Stimulated activated CD8-positive, alpha-beta memory T cell treated with anti-CD3 and anti-CD28 coated beads, Interleukin-12 subunit alpha, Interleukin-12 subunit beta, amount 100 ng/mL, for 4 hours (primary cell): ENCODE measurements around the gene EPB41L1.

Source experiments
- DNase-seq: peaks from one replicate; pipeline ENCODE4 v3.0.0-alpha.2; 2020; ENCODE audit warnings: low read depth

EPB41L1 gene

DNA sequence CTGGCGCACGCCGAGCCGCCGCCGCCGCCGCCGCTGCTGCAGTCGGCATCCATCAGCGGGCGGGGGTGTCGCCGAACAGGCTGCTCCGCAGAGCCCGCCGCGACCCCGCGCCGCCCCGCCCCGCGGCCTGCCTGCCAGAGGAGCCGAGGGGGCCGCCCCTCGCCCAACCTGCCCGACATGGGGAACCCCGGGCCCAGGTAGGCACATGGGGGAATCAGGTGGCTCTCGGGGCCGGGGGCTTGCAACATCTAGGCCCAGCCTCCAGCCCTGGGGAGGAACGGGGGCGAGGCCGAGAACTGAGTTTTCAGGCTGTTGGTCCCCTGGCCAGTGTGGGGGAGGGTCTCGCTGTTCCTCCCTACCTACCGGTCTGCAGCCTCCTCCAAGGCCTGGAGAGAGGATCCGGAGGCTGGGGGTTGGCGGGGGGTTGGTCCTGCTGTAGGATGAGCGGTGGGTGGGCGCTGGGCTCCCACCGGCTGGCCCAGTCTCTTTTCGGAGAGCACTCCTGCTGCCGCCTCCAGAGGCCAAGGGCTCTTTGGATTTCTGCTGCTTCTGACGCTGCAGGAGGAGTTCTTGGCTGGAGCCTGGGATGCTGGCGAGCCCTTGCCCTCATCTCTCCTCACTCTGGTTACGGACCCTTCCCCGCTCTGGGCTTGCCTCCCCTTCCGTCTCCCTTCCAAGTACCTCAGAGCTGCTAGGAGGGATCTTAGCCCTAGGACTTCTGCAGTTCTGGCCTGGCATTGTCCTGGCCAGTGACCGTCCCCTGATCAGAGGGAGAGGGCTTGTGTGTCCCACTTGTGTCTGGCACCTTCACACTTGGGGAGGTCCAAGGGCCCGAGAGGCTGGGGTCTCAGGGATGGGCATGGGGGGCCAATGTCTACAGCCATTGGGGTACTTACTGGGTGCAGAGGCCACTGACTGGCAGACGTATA is at the start of gene EPB41L1:
TSS of gene EPB41L1 (plus strand) at position 41 of the 929 bp plus-strand sequence. CDS start 19,038 bp downstream, outside the sequence.
- no peak for DNase-seq

DNA sequence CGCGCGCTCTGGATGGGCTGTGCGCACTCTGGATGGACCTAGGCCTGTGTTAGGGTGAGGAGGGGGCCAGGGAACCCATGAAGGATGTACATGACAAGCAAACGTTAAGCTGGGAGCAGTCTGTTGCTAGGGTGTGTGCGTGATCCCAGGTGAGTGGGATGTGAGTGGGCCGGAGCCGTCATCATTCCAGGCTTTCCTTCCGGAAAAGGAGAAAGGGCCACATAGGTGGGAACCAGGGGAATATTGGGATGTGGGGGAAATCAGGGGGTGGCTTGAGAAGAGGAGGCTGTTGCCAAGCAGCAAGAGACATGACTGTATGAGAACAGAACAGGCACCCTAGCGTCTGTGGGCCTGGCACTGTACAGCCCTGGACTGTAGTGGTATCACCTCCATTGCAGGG is 49.7 kb upstream of the EPB41L1 start:
- no peak for DNase-seq

DNA sequence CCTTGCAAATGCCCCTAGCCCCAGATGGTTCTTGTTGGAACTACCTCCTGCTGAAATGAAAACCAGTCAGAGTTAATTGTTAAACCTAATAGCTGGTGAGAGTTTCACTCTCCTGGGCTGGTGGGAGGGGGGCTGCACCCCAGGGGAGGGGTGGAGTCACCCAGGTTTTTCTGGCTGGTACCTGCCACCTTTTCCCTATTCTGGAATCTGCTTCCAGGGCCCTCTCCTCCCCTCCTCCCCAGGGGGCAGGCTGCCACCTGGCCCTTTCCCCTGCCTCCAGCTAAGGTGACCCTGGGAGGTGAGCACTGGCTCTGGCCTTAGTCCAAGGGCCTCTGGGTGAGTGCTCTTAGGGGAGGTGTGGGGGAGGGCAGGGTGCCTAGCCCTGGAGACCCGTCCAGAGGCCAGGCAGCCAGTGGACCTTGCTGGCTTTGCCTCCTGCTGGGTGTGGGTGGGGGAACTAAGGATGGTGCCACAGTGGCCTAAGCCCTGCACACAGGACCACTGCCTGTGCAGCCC is 48.8 kb upstream of the EPB41L1 start:
- no peak for DNase-seq

DNA sequence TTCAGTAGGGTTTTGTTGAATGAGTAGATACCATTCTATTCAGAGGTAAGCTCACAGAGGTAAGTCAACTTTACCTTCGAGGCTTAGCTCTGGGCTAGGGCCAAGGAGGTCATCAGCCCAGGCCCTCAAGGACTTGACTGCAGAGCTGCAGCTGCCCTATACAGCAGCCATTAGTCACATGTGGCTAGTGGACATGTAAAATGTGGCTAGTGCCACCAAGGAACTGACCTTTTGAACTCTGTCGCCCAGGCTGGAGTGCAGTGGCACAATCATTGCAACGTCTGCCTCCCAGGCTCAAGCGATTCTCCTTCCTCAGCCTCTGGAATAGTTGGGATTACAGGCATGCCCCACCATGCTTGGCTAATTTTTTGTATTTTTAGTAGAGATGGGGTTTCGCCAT is 47.9 kb upstream of the EPB41L1 start:
- DNase-seq = no peak

DNA sequence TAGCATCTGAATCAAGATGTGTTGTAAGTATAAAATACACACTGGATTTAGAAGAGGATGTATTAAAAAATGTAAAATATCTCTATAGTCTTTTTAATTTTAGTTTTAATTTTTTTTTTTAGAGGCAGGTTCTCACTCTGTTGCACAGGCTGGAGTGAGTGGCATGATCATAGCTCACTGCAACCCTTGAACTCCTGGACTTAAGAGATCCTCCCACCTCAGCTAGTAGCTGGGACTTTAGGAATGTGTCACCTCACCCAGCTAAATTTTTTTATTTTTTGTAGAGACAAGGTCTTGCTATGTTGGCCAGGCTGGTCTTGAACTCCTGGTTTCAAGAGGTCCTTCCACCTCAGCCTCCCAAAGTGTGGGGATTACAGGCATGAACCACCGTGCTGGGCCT is 46.7 kb upstream of the EPB41L1 start:
- no peak for DNase-seq

DNA sequence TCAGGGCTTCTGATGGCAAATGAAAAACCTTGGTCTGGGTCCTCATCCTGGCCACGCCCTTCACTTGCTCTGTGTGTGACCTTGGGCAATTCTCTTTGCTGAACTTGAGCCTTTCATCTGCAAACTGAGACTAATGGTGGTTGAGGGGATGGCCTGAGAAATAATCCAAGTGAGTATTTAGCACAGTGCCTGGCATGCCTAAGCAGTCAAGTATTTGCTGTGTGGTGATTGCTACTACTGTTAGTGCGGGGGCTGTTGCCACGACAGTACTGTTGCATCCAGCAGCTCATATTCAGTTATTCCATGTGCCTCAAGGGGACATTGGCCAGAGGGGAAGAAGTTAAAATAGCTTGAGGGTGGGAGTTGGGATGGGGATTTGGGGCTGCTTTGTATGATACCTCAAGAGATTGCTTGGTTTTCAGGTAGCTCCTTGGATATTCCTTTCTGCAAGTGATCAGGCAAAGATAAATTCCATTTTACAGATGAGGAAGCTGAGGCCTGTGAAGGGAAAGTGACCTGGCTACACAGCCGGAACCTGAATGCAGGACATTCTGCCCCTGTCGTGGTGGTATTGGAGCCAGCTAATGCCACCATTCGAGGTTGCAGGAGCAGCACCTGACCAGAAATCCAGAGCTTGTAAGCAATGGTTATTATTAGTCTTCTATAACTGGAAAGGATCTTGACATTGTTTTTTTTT is 45.1 kb upstream of the EPB41L1 start:
- DNase-seq = no peak

DNA sequence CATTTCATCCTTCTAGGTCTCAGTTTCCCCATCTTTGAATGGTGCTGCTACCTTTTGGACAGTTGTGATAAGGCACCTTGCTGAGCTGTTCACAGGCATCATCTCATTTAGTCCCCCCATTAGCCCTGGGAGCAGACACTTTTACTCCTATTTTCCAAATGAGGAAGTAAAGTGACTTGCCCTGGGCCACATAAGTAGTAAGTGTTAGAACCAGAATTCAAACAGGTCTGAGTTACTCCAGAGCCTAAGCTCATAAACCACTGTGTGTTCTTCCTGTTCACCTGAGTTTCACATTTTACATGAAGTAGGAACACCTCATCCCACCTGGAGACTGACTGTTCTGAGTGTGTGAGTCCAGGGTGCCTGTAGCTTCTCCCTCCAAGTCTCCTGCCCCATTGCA is 43.5 kb upstream of the EPB41L1 start:
- no peak for DNase-seq

DNA sequence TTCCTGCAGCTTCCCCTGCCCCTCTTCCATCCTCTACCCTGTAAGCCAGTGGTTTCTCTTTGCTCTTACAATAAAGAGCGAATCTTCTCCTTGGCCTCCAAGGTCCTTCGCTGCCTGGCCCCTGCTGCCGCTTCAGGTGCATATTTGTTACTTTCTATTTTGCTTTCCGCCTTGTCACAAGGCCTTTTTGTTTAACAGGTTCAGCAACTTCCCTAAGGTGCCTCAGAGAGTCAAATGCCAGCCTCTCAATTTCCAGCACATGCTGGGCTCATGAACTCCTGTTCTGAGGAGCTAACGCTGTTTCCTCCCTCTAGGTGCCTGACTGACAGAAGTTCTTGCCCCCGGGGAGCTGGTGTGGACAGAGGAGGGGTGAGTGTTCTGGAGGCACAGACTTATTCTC is 42.4 kb upstream of the EPB41L1 start:
- DNase-seq = no peak

DNA sequence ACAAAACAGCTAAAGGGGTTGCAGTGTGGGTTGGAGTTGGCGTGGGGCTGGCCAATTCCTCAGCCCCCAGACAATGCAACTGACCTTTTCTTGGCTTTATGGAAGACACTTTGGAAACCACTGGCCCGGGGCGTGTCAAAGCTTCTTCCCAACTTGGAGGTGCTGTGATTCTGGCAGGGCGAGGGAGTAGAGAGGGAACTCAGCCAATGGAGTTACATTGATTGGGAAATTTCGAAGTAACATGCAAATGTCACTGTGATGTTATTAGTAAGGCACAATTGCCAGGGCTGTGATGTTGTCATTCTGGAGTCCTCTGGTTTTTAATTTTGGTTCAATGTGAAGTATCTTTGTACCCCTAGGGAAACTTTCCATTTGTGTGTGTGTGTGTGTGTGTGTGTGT is 41.5 kb upstream of the EPB41L1 start:
- DNase-seq = no peak

DNA sequence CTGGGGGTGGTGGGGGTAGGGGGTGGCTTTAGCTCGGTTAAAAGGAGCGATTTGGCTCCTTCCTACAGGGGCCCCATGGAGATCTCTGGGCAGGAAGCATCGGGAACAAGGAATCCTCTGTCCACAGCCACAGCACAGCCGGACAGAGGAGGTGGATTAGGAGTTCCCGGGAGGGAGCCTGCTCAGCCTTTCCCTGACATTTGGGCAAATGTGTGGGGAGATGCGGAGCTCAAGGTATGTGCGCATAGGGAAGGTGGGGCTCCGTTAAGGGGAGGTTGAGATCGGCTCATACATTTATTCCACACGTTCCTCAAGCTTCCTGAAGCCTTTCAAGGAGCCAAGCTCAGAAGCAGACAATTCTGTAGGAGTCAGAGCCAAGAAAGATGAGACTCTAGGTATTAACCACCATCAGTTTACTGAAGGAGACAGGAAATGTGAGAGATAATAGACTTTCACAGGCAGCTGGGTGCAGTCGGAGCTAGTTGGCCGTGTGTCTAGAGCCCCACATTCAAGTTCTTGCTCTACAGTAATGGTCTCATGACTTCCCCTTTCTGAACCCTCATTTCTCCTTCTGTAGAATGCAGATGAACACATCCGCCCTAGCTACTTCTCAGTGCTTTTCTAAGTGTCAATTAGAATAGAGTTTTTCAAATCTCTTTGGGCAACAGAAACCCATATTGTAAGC is 40.8 kb upstream of the EPB41L1 start:
- DNase-seq = no peak

DNA sequence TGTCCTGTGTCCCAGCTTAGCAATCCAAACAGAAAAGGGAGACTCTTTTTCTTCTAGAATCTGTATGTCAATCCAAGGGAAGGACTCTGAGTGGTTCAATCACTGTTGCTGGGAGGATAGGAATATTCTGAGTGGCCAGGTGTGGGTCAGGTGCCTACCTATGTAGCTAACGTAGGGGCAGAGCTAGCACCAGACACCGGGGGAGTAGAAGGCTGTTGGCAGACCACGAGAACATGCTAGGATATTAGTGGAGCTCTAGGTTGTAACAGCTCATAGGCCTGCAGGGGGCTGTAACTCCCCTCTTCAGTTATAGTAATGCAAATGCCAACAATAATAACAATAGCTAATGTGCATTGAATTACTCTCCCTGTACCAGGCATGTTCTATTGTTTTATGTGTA is 39.8 kb upstream of the EPB41L1 start:
- no peak for DNase-seq

DNA sequence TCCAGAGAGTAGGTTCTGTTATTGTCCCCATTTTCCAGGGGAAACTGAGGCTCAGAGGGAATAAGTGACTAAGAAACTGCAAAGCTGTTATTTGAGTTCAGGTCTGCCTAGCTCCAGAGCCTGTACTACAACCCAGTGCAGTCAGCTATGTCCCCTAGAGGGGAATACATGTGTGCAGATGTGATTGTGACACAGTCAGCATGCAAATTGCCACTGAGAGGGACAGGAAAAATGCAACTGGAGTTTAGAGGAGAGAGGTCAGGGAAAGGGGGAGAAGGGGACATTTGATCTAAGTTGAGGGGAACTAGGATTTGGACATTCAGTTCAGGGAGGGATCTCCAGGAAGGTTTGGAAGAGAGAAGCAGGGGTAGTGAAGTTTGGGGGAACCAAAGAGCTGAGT is 38.6 kb upstream of the EPB41L1 start:
- no peak for DNase-seq

DNA sequence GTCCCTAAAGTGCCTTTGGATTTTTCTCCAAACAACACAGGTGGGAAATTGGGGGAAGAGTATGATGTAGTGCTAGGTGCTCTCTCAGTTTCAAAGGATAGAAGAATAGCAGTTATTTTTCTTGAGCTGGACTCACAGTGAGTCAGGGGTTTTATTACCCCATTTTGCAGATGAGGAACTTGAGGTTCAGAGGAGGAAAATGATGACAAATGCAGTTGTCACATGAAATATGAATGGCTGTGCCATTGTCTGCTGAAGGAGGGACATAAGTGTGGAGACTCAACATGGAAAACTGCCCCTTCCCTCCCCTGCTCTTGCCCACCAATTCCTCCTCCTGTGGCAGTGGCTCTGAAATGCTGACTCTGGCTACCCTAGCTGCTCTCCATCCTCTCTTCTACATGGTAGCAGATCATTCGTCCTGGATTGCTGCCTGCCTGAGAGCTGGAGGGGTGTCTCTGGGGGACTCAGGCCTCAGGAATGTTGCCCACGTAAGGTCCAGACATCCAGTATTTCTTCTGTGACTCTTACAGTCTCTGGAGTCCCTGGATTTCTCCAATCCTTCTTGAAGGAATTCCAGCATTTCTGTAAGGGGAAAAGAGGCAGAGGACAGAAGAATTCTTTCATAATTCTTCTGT is 37.6 kb upstream of the EPB41L1 start:
- DNase-seq = no peak

DNA sequence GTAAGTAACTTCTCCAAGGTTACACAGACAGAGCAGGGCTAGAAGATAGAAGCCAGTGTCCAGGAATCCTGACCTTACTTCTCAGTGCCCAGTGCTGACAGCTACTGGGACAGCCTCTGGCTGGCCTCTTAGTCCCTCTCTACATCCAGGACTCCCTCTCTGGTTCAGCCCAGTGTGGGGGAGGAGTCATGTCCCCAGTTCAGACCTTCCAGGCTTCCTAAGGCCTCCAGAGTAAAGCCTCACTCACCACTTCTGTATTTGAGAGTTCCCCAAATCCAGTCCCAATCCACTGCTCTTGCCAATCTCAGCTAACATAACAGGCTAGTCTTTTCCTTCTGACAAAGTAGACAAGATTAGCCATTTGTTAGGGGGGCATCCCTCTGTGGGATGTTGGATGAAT is 36.9 kb upstream of the EPB41L1 start:
- DNase-seq = no peak

DNA sequence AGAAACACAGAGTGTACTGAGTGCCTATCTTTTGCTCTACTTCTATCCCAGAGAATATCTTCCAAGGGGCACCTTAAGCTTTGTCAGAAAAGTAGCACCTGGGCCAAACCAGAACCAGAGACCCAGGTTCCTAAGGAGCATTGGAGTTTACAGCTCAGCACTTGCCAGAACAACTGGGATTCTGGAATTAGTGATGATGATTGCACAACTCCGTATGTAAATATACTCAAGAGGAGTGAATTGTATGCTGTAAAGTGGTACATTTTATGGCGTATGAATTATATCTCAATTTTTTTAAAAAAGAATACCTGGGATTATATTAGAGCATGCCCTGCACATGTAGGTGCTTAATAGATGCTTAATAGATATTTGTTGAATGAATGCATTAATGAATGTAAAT is 36.2 kb upstream of the EPB41L1 start:
- no peak for DNase-seq

DNA sequence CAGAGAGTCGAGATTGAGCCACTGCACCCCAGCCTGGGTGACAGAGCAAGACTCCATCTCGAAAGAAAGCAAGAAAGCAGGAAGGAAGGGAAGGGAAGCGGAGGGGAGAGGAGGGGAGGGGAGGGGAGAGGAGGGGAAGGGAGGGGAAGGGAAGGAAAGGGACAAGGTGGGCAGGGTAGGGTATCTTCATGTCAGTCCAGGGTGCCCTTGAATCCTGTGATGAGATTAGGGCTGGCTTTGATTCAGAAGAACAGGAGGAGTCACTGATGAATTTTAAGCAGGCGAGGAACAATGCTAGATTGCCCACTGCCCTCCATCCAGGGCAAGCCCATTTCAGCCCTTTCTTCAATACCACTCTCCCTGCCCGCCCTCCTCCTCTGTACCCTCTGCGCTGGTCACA is 35.0 kb upstream of the EPB41L1 start:
- DNase-seq = no peak

DNA sequence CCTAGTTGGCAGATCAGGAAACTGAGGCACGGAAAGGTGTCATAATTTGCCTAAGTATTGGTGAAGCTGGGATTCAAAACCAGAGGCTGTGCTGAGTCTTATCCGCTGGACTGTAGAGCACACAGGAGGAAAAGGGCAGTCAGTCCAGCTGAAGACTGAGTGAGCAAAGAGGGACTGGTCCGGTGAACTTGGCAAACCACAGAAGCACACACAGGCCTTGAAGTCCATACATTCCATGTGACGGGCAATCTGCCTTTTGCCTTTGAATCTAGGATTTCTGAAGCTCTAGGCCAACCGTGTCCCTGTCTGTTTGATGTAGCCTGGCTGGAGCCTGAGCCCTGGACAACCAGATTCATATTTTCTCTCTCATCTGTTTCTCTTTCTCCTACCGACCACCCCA is 34.3 kb upstream of the EPB41L1 start:
- DNase-seq = no peak

DNA sequence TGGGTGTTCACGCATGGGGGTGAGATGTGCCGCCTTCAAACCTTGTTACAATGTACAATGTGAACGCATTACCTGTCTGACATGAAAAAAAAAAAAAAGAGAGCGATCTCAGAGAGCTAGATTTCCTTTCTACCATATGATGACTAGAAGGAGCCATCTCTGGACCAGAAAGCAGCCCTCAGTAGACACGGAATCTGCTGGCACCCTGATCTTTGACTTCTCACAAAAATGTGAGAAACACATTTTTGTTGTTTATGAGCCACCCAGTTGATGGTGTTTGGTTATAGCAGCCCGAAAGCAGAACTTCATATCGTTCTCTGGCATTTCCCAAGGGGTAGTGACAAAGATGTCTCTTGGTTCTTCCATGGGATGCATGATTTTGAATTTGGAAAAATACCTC is 33.5 kb upstream of the EPB41L1 start:
- DNase-seq = no peak

DNA sequence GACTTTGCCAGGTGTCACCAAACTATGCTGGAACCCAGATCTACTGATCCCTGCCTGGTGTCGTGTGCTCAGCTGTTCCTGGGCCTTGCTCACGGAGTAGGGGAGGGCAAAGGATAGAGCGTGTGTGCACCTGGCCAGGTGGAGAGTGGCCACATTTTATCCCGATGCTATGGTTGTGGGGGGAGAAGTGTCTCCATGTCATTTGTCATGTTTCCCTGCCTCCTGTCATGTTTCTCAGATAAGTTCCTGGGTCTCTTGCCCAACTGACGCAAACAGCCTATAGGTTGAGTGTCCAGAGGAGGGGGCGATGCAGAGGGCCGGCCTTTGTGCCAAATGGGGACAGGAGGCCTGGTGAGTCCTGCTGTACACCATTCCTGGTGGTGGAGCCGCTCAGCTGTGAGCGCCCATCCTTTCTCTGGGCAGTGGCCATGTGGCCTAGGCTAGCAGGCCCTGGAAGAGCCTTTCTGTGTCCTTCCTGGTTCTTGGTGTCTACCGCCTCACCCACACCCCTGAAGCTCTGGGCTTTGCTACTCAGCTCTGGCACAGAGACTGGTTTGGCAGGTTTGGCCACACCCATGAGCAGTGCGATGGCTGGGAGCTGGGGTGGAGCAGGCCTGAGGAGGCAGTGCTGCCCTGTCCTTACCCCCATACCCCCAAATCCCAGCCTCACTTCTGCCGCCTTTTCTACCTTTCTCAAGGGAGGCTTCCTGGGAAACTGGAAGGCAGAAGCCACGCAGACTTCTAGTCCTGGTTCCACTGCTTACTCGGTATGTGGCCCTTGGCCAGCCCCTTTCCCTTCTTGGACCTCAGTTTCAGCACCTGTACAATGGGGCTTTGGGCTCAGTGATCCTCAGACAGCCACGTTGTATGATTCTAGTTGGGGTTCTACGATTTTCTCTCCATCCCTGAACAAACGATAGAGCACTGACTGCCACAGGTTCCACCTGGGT is 32.3 kb upstream of the EPB41L1 start:
- no peak for DNase-seq

DNA sequence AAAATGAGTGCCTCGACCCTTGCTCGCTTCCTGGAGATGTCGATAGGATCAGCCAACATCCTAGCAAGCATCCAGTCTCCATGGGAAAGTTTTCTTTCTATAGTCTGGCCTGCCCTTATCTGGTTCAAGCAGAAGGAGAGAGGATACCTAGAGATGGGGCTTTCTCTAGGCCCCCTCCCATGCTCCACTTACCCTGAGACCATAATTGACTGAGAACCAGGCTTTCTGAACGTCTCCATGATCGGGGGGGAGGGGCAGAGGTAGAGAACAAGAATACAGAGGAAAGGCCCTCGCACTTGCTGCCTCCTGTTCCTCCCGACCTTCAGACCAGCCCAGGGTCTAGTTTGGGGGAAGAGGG is 31.6 kb upstream of the EPB41L1 start:
- DNase-seq = no peak

DNA sequence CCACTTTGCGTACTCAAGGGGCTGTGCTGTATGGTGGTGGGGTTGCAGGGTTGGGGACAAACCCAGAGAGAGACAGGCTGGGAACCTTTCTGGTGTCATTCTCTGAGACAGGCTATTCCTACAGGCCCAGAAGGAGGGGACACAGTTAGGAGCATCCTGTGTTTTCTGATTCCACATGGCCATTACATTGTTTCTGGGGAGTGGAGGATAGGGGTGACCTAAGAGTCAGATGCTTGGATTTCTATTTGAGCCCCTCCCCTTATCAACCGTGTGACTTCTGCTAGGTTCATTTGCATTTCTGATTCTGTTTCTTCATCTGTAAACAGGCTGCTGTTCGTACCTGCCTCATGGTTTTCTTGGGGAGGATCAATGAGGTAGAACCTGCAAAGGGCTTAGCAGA is 29.4 kb upstream of the EPB41L1 start:
- DNase-seq = no peak
